ENCODE results near the gene ABCB8. TPM values are rescaled to one million over a fixed set of nuclear protein-coding genes. Genes with fewer than 3 reads are reported as not detected.

The ABCB8 gene
- total and polyA plus RNA-seq, 4 donors = 23.1 to 69.4 (median 37.7) TPM

DNA sequence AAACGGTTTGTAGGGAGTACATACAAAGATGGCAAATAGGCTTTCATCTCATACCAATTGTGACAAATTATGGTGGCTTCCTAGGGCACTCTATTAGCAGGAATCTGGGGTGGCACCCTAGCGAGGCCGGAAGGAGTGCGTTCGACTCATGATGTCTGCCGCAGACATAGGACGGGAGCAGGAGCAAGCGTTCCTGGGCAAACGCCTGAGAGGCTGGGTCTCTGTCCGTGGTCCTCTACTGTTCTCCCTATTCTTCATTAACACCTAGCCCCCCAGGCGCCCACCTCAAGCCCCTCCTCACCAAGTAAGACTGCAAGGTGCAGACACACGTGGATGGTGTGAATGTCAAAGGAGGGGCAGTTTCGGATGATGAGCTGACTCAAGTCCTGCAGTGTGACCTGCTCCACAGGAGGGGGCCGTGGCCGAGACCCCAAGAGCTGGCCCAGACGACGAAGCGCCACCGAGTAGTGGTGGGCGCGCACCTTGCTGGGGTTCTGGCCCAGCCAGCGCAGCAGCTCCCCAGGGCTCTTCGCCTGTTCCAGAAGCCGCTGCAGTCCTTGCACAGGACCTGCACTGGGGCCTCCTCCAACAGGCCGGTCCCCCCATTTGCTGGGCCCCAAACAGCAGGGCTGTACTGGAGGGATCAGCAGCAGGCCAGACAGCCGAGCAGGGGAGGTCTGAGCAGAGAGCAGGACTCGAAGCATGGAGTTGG, 51.1 kb downstream of the ABCB8 start:
- H3K36me3 ChIP-seq (ENCODE audit: control insufficient read depth, insufficient read depth, low read length) = peaks cover 66% of the 10 kb centered on the region
- no peak for DNase-seq (ENCODE audit: low read depth in 4 of 6, low spot score in 6 of 6)
- 86% methylated on average over 21 of the region's 27 CpGs for WGBS (ENCODE audit: insufficient coverage)
- H3K4me1 ChIP-seq (ENCODE audit: control insufficient read depth, insufficient read depth, low read length) = peaks cover 58% of the 10 kb centered on the region
- H3K27me3 ChIP-seq (ENCODE audit: control insufficient read depth, insufficient read depth, low read length) = no peaks in the 10 kb centered on the region
- peak overlapping the region; percentile 85 for H3K4me3 ChIP-seq (ENCODE audit: low read depth, low read length)
- H3K9me3 ChIP-seq (ENCODE audit: control insufficient read depth, insufficient read depth, low read length) = no peaks in the 10 kb centered on the region
- H3K27ac ChIP-seq (ENCODE audit: low read depth, low read length) = no peak overlapping the region

DNA sequence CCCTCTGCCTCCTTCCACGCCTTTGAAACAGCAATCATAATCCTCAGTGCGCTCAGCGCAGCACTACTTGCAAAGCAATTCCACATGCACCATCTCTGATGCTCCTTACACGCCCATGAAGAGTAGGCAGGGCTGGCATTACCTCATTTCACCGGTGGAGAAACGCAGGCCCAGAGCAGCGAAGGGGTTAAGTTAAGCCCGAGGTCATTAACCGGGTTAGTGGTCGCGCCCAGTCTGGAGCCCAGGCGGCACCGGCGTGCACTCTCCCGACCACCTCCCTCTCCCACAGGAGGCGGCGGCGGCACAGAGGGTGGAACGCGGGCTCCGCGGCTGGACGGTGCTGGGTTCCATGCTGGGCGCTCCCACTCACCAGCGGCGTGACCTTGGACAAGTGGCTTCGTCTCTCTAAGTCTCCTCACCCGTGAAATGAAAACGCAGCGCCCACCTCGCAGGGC, 51.8 kb downstream of the ABCB8 start:
- Histone ChIP-seq H3K27ac (ENCODE audit: low read depth, low read length) (peak overlapping the region; percentile 71), H3K4me3 (ENCODE audit: low read depth, low read length) (peak overlapping the region; percentile 85), H3K9me3 (ENCODE audit: control insufficient read depth, insufficient read depth, low read length) (no peaks in the 10 kb centered on the region), H3K36me3 (ENCODE audit: control insufficient read depth, insufficient read depth, low read length) (peaks cover 58% of the 10 kb centered on the region), H3K27me3 (ENCODE audit: control insufficient read depth, insufficient read depth, low read length) (no peaks in the 10 kb centered on the region), H3K4me1 (ENCODE audit: control insufficient read depth, insufficient read depth, low read length) (peaks cover 58% of the 10 kb centered on the region)
- WGBS (ENCODE audit: insufficient coverage) = under 1% methylated on average over 31 of the region's 31 CpGs
- DNase-seq (ENCODE audit: low read depth in 4 of 6, low spot score in 6 of 6) = peak in 1 of 6 donors; percentile 44

- peaks cover 64% of the 10 kb centered on the region for H3K4me1 ChIP-seq (ENCODE audit: control insufficient read depth, insufficient read depth, low read length)
These were observed 52.4 kb downstream of the ABCB8 start, which contains the start of gene FASTK for GRCh38 chr7:151080522-151081169. TSS of gene FASTK (minus strand) at chr7:151080809. CDS start at chr7:151080766, 43 bp downstream.

DNA sequence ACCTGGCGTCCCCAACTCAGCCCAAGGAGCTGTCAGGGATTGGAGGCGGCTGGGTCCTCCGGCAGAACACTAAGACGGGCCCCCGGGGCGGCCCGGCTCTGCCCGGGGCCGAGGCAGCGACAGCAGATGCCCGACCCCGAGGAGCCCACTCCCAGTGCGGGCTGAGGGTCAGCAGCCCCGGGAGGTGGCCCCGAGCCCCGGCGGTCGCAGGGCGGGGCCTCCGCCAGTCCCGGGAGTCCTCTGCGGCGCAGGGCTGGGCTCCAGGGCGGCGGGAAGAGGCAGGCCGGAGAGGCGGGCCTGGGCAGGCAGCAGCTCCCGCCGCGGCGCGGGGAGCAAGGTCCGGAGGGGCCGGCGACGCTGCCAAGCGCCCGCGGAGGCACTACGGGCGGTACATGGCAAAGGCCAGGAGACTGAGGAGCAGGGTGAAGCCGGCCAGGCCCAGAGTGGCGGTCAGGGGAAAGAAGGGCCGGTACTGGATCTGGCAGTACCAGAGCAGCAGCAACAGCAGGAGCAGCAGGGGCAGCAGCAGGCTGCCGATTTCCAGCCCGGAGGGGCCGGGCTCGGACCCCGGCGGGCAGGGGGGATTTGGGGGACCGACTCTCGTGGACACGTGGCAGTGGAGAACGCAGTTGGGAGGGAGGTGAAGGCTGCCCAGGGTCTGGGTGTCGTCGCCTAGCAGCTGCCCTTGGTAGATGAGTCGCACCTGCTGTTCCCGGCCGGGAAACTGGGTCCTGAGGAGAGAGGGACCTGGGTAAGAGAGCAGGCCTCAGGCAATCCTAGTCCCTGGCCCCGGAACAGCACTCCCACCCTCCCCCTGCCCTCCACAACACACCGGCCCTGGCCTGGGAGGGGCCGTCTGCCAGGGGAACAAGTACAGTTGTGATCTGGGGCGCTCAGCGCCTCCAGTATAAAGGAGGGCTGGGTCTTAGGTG, 53.2 kb downstream of the ABCB8 start:
- Histone ChIP-seq H3K9me3 (ENCODE audit: control insufficient read depth, insufficient read depth, low read length) (no peaks in the 10 kb centered on the region), H3K4me3 (ENCODE audit: low read depth, low read length) (peak overlapping the region; percentile 85), H3K27me3 (ENCODE audit: control insufficient read depth, insufficient read depth, low read length) (no peaks in the 10 kb centered on the region), H3K36me3 (ENCODE audit: control insufficient read depth, insufficient read depth, low read length) (peaks cover 46% of the 10 kb centered on the region), H3K4me1 (ENCODE audit: control insufficient read depth, insufficient read depth, low read length) (peaks cover 68% of the 10 kb centered on the region), H3K27ac (ENCODE audit: low read depth, low read length) (peak overlapping the region; percentile 89)
- DNase-seq (ENCODE audit: low read depth in 4 of 6, low spot score in 6 of 6) = no peak
- WGBS (ENCODE audit: insufficient coverage) = 18% methylated on average over 54 of the region's 64 CpGs

More at GRCh38 chr7:151080522-151081169, 52.4 kb downstream of the ABCB8 start, which contains the start of gene FASTK:
- H3K27me3 ChIP-seq (ENCODE audit: control insufficient read depth, insufficient read depth, low read length) = no peaks in the 10 kb centered on the region
- WGBS (ENCODE audit: insufficient coverage) = 0% methylated on average over 66 of the region's 66 CpGs
- peak in 4 of 6 donors; percentile 82 to 97 (median 90) for DNase-seq (ENCODE audit: low read depth in 4 of 6, low spot score in 6 of 6)
- H3K4me3 ChIP-seq (ENCODE audit: low read depth, low read length) = peak within 1 kb of the TSS; percentile 85
- H3K9me3 ChIP-seq (ENCODE audit: control insufficient read depth, insufficient read depth, low read length) = no peaks in the 10 kb centered on the region
- peaks cover 53% of the 10 kb centered on the region for H3K36me3 ChIP-seq (ENCODE audit: control insufficient read depth, insufficient read depth, low read length)
- peak within 1 kb of the TSS; percentile 89 for H3K27ac ChIP-seq (ENCODE audit: low read depth, low read length)

GRCh38 chr7:151082141-151083070, 54.2 kb downstream of the ABCB8 start:
- H3K27ac ChIP-seq (ENCODE audit: low read depth, low read length) = no peak overlapping the region
- peak overlapping the region; percentile 68 for H3K4me3 ChIP-seq (ENCODE audit: low read depth, low read length)
- DNase-seq (ENCODE audit: low read depth in 4 of 6, low spot score in 6 of 6) = no peak
- H3K36me3 ChIP-seq (ENCODE audit: control insufficient read depth, insufficient read depth, low read length) = peaks cover 36% of the 10 kb centered on the region
- WGBS (ENCODE audit: insufficient coverage) = 57% methylated on average over 37 of the region's 42 CpGs
- no peaks in the 10 kb centered on the region for H3K27me3 ChIP-seq (ENCODE audit: control insufficient read depth, insufficient read depth, low read length)
- H3K9me3 ChIP-seq (ENCODE audit: control insufficient read depth, insufficient read depth, low read length) = no peaks in the 10 kb centered on the region
- peaks cover 70% of the 10 kb centered on the region for H3K4me1 ChIP-seq (ENCODE audit: control insufficient read depth, insufficient read depth, low read length)

DNA sequence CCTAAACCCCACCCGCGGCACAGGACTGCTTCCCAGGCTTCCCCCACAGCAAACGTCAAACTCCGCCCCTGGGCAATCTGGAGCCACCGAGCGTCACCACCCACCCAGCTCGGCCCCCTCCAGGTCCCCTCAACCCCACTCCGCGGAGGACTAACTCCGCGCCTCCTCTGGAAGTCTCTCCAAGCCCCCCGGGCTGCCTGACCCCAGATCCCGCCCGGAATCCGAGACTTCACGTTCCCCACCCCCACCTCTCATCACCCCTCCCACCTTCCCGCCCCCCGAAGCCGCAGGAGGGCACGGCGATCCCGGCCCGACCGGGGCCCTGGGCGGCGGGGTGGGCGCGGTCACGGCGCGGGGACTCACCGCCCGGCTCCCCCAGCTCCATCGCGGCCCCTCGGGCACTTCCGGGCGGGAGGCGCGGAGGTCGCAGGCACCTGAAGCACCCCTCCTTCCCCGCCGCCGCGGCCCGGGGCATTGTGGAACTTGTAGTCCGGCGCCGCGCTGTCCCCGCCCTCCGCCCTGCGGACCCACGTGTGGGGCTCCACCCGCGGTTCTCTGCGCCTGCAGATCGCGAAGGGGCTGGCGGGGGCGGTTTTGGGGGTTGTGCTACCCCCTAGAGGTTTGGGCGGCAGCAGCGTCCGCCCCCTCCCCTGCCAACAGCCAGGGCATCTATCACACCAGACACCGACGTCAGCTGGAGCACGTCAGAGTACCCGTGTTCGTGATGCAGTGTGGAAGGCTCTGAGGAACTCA, 55.0 kb downstream of the ABCB8 start, which contains the start of gene TMUB1:
TMUB1 (minus strand) TSS at position 423 of the 753 bp plus-strand sequence. CDS start 930 bp downstream, outside the sequence.
- under 1% methylated on average over 58 of the region's 69 CpGs for WGBS (ENCODE audit: insufficient coverage)
- H3K36me3 ChIP-seq (ENCODE audit: control insufficient read depth, insufficient read depth, low read length) = peaks cover 32% of the 10 kb centered on the region
- no peaks in the 10 kb centered on the region for H3K27me3 ChIP-seq (ENCODE audit: control insufficient read depth, insufficient read depth, low read length)
- H3K4me1 ChIP-seq (ENCODE audit: control insufficient read depth, insufficient read depth, low read length) = peaks cover 70% of the 10 kb centered on the region
- peak within 1 kb of the TSS; percentile 68 for H3K4me3 ChIP-seq (ENCODE audit: low read depth, low read length)
- H3K27ac ChIP-seq (ENCODE audit: low read depth, low read length) = peak within 1 kb of the TSS; percentile 33
- DNase-seq (ENCODE audit: low read depth in 4 of 6, low spot score in 6 of 6) = peak in 2 of 6 donors; percentile 90 to 93
- H3K9me3 ChIP-seq (ENCODE audit: control insufficient read depth, insufficient read depth, low read length) = no peaks in the 10 kb centered on the region

GRCh38 chr7:151083824-151084160, 55.5 kb downstream of the ABCB8 start:
- Histone ChIP-seq H3K9me3 (ENCODE audit: control insufficient read depth, insufficient read depth, low read length) (no peaks in the 10 kb centered on the region), H3K27ac (ENCODE audit: low read depth, low read length) (peak overlapping the region; percentile 33), H3K4me1 (ENCODE audit: control insufficient read depth, insufficient read depth, low read length) (peaks cover 70% of the 10 kb centered on the region), H3K4me3 (ENCODE audit: low read depth, low read length) (peak overlapping the region; percentile 68), H3K36me3 (ENCODE audit: control insufficient read depth, insufficient read depth, low read length) (peaks cover 31% of the 10 kb centered on the region), H3K27me3 (ENCODE audit: control insufficient read depth, insufficient read depth, low read length) (no peaks in the 10 kb centered on the region)
- WGBS (ENCODE audit: insufficient coverage) = 11% methylated on average over 2 of the region's 3 CpGs
- no peak for DNase-seq (ENCODE audit: low read depth in 4 of 6, low spot score in 6 of 6)

- peaks cover 34% of the 10 kb centered on the region for H3K36me3 ChIP-seq (ENCODE audit: control insufficient read depth, insufficient read depth, low read length)
- no peak for DNase-seq (ENCODE audit: low read depth in 4 of 6, low spot score in 6 of 6)
- 33% methylated on average over 5 of the region's 5 CpGs for WGBS (ENCODE audit: insufficient coverage)
- peak overlapping the region; percentile 97 for H3K27ac ChIP-seq (ENCODE audit: low read depth, low read length)
- peaks cover 70% of the 10 kb centered on the region for H3K4me1 ChIP-seq (ENCODE audit: control insufficient read depth, insufficient read depth, low read length)
- no peaks in the 10 kb centered on the region for H3K9me3 ChIP-seq (ENCODE audit: control insufficient read depth, insufficient read depth, low read length)
- H3K4me3 ChIP-seq (ENCODE audit: low read depth, low read length) = peak overlapping the region; percentile 68
- H3K27me3 ChIP-seq (ENCODE audit: control insufficient read depth, insufficient read depth, low read length) = no peaks in the 10 kb centered on the region
These were observed 57.1 kb downstream of the ABCB8 start for GRCh38 chr7:151085329-151085690.

All from spinal cord (tissue), 10 donors.